HG03558 (cell line): ENCODE results near the gene PTPN14.

Experiments used
- ATAC-seq: cut with Tn5 transposase; IDR thresholded peaks from one replicate; pipeline ENCODE4 v1.9.1; 2021; ENCODE audit warnings: moderate number of reproducible peaks; ENCODE audit not compliant: unreplicated experiment; ENCODE audit errors: extremely low read depth

The PTPN14 gene

DNA sequence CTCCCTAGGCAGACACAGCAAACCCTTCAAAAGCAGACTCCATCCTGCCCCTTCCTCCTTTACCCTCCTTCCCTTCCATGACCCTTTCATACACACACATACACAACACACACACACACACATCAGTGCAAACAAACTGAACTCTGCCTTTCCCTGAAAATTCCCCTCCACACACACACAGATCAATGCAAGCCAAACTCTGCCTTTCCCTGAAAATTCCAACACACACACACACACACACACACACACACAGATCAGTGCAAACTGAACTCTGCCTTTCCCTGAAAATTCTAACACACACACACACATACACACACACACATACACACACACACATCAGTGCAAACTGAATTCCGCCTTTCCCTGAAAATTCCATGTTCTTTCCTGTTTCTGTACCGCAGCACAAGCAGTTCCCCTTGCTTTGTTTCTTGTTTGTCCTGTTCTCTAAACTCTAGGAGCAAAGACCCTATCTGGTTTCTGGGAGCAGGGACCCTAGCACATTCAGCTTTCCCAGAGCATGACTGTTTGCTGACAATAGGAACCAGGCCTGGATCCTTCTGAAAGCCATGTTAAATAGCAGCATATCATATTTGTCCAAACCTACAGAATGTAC lies 91.0 kb downstream of the PTPN14 start:
- ATAC-seq = no peak

DNA sequence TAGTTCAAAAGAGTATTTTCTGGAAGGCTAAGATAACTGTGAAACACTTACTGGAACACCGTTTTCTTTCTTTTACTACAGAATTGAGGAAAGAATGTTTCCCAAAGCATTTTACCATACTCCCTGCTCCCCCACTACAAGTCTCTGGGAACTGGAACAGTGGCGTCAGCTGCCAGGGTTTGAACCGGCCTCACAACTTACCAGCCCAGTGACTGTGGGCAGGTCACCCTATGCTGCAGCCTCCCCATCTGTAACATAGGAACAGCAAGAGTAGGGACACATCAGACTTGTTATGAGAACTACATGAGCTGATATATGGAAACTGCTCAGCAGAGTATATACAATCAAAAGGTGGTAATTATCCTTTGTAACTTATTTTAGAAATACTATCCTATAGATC lies 91.5 kb downstream of the PTPN14 start:
- no peak for ATAC-seq

DNA sequence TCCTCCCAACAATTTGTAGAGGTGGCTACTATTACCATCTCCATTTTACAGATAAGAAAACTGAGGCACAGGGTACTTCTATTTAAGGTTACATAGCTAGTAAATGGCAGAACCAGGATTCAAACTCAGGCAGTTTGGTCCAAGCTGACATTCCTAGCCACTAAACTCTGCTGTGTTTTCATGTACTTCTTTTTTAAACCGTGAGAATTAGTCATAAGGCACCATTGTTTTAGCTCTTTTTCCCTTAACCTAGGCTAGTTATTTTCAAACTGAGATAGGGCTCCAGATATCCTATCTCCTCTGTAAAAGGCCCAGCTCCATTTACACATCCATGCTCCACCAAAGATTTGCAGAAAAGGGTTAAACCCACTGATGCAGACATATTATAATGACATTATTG lies 92.9 kb downstream of the PTPN14 start:
- no peak for ATAC-seq

DNA sequence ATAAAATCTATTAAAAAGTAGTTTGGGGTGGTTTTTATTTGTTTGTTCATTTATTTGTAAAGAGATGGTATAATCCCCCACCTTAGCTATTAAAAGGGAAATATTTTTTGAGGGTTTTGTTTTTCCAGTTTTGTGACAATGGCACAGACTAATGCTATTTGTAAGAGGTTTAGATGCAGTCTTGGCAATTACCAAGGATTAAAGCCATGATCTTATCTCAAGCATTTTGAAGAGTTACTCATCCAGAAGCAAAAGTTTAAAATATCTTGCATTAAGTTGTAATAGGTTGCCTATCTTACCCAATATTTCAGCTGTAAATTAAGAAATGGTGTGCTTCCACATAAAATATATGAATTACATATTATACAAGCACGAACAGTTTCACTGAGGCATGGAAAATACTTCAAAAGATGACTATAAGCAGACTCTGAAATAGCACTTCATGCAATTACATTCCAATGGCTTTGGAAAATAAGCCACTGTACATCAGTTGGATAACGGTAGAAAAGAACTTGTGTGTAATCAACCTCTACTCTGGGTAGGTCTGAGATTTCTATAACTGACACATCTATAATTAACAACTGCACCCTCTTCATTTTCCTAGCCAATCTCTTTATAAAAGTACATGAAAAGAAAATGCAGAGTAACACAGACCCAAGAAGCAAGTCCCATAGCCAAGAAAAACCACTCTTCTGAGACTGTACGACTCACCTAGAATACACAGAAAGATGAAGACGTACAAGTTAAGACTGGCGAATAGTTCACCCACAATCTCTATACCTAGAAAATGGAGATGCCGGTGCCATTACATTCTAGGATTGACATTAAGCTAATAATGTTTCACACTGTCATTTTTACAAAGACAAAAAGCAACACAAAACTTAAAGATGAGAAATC lies 95.2 kb downstream of the PTPN14 start:
- no peak for ATAC-seq

DNA sequence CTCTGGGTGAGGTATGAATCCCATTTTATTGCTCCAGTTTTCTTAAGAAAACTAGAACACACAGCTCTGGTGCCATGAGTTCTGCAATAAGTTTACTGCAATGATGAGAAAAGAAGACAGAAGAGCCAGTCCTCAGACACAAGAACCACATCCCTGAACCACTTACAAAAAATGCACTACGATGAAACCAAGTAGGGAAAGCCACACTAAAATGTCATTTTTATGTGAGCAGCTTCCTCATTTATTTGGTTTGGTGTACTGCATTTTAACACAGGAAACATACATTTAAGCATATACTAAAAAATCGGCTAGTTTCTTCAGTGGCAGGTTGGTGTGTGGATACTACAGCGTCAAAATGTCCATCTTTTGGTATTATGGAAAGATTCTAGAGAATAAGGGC lies 95.9 kb downstream of the PTPN14 start:
- ATAC-seq = no peak

DNA sequence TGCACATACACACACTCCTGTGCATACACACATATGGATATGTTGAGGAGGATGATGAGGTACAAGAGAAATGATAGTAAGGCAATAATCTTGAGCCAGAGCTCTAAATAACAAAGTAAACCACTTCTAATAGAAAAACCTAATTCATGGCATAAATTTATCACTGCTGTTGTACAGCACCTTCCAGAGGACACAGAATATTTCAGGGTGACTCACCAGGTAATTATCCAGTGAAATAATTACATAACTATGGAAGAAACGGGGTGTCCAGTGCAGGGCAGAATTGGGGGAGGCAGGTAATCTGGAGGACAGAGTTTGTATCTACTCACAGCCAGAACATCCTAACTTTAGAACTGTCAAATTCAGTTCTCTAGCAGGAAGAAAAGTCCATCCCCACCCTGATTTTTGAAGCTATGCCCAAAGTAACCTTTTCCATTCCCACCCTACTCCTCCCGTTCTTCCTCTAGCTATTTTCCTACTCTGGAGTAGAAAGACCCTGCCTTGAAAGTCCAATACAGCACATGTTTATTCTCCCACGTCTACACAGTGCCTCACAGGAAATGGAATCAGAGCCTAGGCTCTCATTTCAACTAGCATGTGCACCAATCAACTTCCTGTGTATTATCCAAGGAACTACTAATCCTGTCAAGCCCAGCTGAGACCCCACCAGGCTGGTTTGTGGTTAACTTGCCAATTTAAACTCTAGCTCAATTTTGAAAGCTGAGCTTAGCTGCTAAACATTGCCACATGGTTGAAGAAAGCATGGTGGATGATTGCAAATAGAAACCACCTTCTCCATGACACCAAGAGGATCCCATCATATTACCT lies 96.6 kb downstream of the PTPN14 start:
- no peak for ATAC-seq

DNA sequence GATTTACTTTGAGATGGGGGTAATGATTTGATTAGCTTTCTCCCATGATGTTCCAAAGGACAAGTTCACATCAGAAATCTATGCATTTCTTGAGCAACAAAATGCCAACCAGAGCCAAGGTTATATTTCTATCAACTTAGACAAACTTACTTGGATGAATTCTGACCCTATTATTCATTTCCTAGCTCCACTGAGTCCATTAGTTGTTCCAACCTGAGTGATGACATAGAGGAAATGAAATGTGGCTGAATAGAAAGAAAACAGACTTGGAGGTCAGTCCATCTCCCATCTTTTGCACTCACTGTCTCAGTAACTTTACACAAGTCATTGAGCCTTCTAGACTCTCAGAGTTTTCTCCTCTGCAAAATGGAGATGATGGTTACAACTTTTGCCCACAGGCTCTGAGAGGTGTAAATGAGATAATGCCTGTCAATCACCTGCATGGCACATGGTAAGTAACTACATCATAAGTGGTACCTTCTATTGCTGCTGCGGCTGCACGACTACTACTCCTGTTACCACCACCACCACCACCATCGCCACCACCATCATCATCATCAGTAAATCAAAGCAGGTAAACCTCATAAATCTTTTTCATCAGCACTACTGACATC lies 98.2 kb downstream of the PTPN14 start:
- ATAC-seq = no peak

DNA sequence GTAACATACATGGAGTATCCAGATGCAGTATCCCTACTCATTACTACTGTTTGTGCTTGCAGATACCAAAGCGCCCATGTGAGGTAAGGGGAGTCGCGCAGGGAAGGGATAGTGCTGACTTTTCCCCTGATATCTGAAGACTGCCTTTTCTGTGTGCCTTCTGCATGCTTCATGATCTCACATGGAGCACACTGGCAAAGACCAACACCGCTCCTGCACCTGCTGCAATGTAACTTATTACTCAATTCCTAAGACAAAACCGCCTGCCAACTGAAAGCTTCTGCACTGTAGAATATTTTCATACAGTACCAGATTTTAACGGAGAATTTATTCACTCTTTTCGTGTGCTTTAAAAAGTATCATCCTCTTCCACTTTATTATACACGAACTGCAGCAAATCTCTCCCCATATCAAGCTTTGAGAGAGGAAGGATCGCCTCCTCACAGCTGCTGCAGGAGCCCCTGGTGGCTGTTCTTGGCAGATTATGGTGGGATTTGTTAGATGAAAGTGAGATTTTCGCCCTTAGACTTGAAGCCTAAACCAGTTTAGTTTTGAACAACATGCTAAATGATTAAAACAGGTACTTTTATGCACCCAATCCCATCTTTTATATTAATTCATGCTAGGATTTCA lies 99.1 kb downstream of the PTPN14 start:
- ATAC-seq = no peak

DNA sequence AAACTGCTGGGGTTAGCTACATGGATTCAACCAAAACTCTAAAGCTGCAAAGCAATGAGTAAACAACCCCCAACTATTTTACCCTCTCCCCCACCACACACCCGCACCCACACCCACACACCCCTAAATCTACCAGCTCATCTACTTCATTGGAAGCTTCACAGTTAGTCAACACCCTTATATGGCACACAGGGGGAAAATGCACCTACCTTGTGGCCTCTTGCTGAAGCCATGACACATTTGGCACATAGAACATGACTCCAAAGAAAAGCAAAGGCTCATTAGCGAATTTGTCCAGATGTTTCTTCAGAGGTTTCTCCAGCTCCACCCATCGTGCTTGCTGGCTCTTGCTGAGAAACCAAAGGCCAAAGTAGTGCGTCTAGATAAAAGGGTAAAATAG lies 99.8 kb downstream of the PTPN14 start:
- no peak for ATAC-seq

DNA sequence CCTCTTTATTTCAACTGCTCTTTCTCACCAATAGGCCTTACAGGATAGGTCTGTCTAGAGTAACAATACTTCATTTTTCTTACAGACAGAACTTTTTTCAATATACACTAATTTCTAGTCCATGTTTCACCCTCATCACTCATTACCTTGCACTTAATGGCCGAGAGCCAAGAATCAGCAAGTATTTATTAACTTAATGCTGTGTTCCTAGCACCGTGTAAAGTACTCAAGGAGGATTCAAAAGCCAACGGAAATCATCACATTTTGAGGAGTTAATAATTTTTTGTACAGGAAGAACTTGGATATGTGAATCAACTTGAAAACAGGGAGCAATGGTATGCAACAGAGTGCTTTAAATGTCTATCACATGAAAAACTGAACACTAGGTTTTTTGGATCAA lies 102.0 kb downstream of the PTPN14 start:
- ATAC-seq = no peak

DNA sequence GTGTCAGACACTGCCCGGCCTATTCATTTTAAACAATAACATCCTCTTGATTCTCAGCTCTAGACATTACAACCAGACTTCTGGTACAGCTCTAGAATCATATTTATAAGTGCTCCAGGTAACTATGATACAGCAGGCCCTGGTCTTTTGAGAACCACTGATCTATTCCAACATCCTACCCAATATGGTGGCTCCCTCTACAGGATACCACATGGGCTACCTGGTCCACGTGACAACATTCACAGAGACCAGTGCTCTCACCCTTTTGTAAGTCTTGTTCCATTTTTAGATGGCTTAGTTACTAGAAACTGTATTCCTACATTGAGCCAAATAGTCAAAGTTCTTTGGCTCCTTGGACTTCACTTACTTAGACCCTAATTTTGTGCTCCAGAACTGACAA lies 102.9 kb downstream of the PTPN14 start:
- ATAC-seq = no peak

DNA sequence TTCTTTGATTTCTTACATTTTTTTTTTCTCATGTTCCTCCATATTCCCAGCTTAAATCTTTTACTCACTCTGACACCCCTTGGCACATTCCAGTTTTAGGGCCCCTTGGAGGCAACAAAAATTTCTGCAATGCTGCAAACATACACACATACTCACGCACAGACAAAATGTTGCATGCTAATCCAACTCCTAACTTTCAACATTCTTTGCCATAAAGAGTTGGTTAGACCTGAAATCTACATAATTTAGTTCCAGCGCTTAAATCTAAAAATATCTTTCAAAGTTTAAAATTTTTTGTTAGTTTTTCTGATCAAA lies 103.9 kb downstream of the PTPN14 start:
- no peak for ATAC-seq

DNA sequence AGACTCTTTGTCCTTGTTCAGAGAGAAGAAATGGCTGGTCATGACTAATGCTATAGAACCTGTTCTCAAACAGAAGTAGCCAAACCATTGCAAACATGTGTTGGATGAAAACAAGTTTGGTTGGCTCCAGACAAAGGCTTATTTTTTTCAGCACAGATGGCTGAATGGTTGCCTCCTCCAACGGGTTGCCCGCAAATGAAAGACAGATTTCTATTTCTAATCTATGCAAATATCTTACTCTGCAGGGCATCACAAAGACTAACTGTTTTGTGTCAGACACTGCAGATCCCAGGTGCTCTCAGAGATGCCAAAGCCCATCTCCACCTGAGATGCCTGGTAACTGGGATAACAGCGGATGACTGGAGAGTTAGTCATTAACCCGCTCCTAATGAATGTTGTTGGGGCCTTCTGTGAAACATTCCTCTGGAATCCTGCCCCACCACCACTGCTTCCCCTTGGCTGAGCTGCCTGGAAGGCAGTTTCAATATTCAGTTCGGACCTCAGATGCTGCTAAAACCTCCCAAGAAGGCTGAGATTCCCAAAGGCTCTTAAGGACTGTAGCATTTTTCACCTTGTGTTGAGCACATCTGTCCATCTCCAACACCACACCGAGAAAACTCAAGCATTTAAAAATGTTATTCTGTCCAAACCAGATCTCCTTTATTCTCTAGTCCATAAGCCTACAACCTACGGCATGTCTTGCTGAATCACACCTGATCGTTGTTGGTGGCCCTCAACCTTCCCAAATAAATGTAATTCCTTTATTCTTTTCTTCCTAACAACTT lies 104.4 kb downstream of the PTPN14 start:
- ATAC-seq = no peak

DNA sequence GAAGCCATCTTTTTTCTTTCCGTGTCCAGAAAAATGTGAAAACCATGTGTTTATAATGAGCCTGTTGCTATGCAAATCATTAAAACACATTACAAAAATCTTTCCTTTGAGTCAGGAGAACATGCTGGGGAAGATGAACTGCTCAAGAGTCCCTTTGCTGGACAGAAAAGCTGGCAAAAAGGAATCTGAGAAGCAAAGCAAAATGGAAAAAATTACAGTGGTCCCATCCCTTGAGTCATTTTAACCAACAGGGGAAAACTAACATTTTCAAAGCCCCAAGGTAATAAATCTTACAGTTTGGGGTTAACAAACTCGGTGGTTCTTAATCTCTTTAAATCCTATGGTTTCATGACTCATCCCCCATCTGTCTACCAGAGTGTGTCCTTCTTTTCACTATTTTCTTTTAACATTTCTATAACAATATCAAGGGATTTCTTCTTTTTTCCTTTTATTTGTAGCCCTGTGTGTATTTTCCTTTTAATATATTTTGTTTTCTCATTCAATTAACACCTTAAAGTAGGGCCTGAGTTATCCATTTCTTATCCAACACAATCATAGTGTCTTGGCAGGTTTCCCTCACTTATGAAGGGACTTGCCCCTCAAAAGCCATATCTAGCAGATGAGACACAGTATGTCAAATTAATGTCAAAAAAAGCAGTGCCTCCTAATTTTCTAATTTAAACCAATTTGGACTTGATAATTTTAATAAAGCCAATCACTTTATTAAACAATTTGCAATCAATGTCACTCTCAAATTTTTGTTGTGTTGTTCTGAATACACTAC lies 105.4 kb downstream of the PTPN14 start:
- no peak for ATAC-seq

DNA sequence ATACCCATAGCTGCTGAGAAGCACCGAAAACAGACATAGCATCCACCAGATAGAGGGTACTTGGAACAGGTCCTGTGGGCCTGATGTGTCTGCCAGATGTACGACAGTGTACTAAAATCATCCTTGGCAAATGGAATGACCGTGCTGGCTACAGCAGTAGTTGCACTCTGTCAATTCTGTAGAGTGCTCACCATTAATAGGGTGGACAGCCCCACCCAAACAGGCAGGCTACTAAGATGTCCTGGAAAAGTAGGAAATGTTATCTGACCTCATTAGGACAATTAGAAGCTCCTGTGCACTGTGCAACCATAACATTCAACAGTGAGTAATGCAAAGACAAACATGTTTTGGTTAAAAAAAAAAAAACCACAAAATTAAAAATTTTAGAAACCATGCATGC lies 106.2 kb downstream of the PTPN14 start:
- no peak for ATAC-seq

DNA sequence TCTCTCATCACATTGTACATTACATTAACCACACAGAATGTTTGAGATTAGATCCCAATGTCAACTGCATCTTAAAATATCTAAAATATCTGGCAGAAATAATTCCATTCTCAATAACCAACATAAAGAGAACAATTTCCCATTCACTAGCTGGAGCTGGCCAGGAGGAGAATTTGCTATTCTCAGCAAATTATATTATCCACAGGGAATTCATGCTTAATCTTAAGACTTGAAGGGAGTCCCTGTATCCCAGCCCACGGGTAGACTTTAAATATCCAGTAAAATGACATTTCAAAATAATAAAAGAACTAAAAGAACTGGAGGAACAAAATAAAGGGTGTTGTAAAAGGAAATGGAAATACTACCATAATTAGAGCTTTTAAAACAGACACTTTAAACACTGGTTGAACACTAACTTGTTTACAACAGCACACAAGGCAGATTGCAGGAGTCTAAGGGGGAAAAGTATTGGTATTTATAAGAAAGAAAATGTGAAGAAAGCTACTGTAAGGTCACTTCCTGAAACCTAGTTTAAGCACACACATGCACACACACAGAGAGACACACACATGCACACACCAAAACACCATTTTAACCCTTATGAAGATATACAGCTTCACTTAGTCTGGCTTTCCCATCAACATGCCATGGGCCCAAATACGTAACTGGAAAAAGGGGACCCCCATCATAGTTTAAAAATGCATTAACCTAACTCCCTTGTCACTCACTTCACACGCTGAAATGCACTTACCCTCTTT lies 107.0 kb downstream of the PTPN14 start:
- no peak for ATAC-seq

DNA sequence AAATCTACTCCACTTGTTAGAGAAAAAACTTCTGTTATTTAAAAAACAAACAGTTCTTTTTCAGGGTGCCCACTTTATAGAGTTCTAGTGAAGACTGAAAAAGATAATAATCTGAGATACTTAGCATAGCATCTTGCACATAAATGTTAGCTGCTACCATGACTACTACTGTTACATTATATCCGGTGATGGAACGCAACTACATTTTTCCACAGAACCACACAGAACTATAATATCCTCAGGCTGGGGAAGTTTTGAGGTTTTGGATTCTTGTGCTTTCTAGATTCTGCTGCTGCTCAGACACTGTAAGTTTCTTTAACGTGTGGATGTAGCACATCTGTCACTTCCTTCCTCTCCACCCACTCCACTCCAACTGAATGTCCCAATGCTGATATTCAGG lies 110.3 kb downstream of the PTPN14 start:
- no peak for ATAC-seq
